ENCODE results near the gene WNT10A.

GRCh38 chr2:218877331-218877730 is 3.3 kb upstream of the WNT10A start:
- no peak for TF ChIP-seq CTCF (conservative IDR thresholded peaks at IDR 0.05; ENCODE audit: low read length)
- no peak for TF ChIP-seq EZH2phosphoT487 (IDR thresholded peaks at IDR 0.05; ENCODE audit: borderline replicate concordance)
